GM23338 (cell line): ENCODE measurements around the gene CPNE5.

Source experiments
- EZH2 ChIP-seq: fragments of 200-600 bp; sonication (generic); IDR thresholded peaks from one replicate; pipeline ENCODE4 v1.8.0; 2017; ENCODE audit warnings: antibody characterized with exemption, mild to moderate bottlenecking, low read depth; ENCODE audit not compliant: unreplicated experiment
- EZH2phosphoT487 ChIP-seq: fragments of 200-600 bp; sonication (generic); IDR thresholded peaks from one replicate; pipeline ENCODE4 v1.8.1; 2018; ENCODE audit warnings: antibody characterized with exemption; ENCODE audit not compliant: unreplicated experiment
- POLR2AphosphoS5 ChIP-seq: IDR thresholded peaks from 2 replicates; pipeline ENCODE4 v1.6.1; 2016; ENCODE audit warnings: antibody characterized with exemption, low read depth
- TF ChIP-seq, protein P1 (sequence below), 2 experiments: fragments of 200-600 bp in 1 of 2; sonication (generic) in 1 of 2; conservative IDR thresholded peaks; 2 replicates each; pipeline versions ENCODE4 v1.5.1 to v1.6.1; 2016 to 2017; ENCODE audit warnings: antibody characterized with exemption in 2 of 2, low read depth in 2 of 2, mild to moderate bottlenecking in 2 of 2, moderate library complexity in 1 of 2

DNA sequence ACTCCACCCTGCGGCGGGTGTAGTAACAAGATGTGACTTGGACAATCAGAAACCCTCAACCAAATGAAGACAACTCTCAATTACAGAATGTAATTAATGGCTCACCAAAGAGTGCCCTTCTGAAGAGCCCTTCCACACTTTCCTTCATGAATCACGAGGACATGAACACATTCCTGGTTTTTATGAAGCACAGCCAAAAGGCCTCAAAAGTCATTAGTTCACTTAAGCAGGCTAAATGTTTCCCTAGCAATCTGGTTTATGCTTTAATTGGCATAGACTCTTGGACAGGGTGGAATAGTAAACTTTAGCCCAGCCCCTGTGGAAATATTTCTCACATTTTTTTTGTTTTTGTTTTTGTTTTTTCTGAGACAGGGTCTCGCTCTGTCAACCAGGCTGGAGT is 20.5 kb downstream of the CPNE5 start:
- TF ChIP-seq, protein P1, sequence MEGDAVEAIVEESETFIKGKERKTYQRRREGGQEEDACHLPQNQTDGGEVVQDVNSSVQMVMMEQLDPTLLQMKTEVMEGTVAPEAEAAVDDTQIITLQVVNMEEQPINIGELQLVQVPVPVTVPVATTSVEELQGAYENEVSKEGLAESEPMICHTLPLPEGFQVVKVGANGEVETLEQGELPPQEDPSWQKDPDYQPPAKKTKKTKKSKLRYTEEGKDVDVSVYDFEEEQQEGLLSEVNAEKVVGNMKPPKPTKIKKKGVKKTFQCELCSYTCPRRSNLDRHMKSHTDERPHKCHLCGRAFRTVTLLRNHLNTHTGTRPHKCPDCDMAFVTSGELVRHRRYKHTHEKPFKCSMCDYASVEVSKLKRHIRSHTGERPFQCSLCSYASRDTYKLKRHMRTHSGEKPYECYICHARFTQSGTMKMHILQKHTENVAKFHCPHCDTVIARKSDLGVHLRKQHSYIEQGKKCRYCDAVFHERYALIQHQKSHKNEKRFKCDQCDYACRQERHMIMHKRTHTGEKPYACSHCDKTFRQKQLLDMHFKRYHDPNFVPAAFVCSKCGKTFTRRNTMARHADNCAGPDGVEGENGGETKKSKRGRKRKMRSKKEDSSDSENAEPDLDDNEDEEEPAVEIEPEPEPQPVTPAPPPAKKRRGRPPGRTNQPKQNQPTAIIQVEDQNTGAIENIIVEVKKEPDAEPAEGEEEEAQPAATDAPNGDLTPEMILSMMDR (conservative IDR thresholded peaks at IDR 0.05; ENCODE audit: low read depth in 2 of 2), result no peak
- TF ChIP-seq EZH2 (no peak), POLR2AphosphoS5 (no peak), EZH2phosphoT487 (no peak)
